Stimulated activated CD4-positive, alpha-beta T cell treated with anti-CD3 and anti-CD28 coated beads, Interleukin-15, amount 100 ng/mL, for 48 hours (primary cell): ENCODE data around the gene VSIG1.

Experiments used
- DNase-seq, 2 donors: peaks; one replicate each; pipeline ENCODE4 v3.0.0-alpha.2; 2020; ENCODE audit warnings: low read depth in 2 of 2

Gene VSIG1

DNA sequence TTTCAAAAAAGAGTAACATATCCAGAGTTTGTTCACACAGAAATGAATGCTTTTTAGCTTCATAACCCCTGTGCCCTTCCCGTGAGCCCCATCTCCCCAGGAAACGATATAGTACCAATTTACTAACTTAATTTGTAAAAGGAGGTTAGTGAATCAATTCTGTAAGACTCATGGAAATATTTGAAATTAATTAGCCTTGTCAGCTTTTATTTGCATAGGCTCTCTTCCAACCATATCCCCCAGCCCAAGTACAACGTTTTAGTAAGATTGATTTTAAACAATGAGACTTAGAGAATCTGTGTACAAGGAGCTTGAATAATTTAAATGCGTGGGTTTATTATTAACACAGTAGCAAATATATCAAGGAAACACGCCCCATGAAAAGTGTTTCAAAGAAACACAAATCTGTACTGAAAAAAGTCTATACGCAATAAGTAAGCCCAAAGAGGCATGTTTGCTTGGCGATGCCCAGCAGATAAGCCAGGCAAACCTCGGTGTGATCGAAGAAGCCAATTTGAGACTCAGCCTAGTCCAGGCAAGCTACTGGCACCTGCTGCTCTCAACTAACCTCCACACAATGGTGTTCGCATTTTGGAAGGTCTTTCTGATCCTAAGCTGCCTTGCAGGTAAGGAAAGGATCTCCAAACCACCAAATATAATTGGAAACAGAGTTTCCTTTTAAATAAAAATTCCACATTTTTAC, at the start of gene VSIG1:
Gene VSIG1, plus strand, starts transcription at position 512 of the 703 bp plus-strand sequence. Its CDS starts 66 bp downstream, at position 578.
- DNase-seq, result no peak

GRCh38 chrX:107996124-107996523, 48.7 kb upstream of the VSIG1 start:
- DNase-seq, result no peak

DNA sequence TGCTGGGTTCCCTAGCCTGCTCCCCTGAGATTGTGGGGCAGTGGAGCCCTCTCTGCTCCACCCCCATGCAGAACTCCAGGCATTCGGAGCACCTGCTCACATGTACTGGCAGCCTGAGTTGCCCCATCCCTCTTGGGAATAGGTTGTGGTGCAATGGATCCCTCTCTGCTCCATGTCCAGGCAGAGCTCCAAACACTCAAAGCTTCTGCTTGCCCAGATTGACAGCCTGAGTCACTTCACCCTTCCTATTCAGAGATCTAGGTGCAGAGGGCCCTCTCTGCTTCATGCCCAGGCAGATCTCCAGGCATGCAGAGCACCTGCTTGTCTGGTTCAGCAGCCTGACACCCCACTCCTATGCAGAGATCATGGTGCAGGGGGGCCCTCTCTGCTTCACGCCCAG, 44.1 kb upstream of the VSIG1 start:
- no peak for DNase-seq

DNA sequence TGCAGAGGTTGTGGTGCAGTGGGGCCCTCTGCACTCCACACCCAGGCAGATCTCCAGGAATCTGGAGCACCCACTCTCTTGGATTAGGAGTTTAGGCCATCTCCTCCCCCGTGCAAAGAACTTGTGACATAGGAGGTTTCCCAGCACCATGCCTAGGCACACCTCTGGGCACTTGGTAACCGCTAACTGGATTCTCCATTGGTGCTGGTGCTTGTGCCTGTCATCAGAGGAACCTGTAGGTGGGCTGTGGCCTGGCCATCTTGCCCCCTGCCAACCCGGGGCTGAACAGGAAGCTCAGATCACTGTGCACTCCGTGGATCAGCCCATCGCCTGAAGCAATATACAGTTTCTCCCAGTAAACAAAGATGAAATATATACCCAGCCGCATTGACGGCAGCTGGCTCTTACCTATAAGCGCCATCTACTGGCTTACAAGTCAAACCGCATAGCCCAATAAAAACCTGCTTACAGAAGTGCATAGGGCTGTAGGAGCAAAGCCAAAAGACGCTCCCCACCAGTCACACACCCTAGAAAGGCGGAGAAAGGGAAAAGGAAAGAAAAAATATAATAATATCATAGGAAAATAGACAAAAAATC, 43.5 kb upstream of the VSIG1 start:
- DNase-seq, result no peak

DNA sequence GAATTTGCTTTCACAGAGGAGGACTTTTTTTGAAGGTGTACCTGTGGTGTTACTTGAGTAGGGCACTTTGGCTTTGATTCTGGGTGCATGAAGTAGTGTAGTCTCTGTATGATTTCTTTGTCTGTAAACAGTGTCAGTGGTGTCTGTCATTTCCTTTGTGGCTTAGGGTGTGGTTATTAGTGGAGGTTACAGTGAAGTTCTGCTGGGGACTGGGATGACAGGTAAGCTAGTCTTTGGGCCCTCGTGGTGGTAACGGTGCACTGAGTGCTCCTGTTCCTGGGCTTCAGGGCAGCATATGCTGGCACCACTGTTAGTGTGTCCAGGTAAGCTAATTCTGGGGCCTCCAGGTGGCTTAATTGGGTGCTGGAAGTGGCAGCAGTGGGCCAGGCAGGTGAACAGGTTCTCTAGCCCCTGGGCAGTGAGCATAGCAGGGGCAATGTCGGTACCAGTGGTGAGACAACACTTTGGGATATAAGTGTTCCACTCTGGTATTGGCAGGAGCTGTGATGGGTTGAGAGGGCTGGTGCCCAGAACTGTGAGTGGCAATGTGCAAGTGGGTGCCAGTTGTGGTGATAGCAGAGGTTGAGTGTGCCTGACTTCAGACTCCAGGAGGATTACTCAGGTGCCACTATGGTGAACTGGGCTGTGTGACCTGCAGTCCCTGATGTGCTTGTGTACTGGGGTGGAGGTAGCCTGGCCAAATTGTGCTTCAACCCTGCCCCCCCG, 26.0 kb upstream of the VSIG1 start:
- DNase-seq, result no peak

GRCh38 chrX:108019382-108019875, 25.4 kb upstream of the VSIG1 start:
- DNase-seq, result no peak

- no peak for DNase-seq
These were observed 24.2 kb upstream of the VSIG1 start for GRCh38 chrX:108020631-108021030.

GRCh38 chrX:108022491-108023089, 22.3 kb upstream of the VSIG1 start:
- no peak for DNase-seq

- no peak for DNase-seq
These were observed 19.5 kb upstream of the VSIG1 start for GRCh38 chrX:108025376-108025775.

- DNase-seq, result no peak
These were observed 18.8 kb upstream of the VSIG1 start for GRCh38 chrX:108025954-108026600.

DNA sequence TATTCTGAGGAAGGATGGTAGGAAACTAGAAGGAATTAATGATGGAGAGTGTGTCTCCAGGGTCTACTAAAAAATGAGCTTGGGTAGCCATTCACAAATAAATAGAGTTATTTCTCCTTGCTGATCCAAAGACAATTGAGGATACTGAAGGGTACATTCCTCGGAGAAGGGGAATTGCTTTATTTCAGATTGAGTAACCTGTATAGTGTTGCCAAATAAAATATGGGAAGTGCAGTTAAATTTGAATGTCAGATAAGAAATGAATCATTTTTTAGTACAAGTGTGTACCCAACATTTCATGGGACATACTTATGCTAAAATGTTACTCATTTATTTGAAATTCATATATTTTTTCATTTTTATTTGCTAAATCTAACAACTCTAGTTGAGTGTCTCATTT, 16.0 kb upstream of the VSIG1 start:
- no peak for DNase-seq

- DNase-seq, result no peak
These were observed 14.7 kb upstream of the VSIG1 start for GRCh38 chrX:108029928-108030711.

DNA sequence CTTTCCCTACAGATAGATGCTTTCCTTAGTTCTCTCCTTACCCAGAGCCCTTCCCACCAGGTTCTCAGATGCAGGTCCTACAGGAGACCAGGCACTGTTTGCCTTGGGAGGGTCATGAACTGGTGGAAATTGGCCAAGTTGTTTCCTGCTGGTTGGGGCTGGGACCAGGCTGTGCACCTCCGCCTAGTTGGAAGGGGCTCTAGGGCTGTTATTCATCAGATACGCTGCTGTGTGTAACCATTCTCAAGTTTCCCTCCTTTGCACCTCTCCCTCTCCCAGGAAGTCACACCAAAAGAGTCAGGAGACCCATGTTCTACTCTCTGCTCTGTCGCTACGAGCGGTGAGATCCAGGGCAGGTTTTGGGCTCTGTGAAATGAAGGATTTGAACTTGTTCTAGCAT, 11.9 kb upstream of the VSIG1 start:
- no peak for DNase-seq

GRCh38 chrX:108033890-108034289, 11.0 kb upstream of the VSIG1 start:
- DNase-seq, result no peak

DNA sequence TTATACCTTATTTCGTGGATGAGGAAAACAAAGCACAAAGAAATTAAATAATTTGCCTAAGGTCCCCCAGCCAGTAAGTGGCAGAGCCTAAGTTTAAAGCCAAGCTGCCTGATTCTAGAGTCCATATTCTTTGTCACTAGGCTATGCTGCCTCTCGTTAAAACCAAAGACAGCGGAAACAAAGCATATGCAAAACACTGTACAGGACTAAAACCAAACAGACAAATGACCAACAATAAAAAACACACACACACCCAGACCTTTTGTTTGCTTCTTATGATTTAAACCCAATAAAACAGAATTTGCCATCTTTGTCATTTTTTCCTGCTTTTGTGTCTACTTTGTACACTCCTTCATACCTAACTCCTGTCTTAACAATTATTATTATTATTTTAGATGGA, 10.1 kb upstream of the VSIG1 start:
- no peak for DNase-seq

- DNase-seq, result no peak
These were observed 8.4 kb upstream of the VSIG1 start for GRCh38 chrX:108036298-108036973.

GRCh38 chrX:108049649-108050048, 4.8 kb downstream of the VSIG1 start:
- no peak for DNase-seq

DNA sequence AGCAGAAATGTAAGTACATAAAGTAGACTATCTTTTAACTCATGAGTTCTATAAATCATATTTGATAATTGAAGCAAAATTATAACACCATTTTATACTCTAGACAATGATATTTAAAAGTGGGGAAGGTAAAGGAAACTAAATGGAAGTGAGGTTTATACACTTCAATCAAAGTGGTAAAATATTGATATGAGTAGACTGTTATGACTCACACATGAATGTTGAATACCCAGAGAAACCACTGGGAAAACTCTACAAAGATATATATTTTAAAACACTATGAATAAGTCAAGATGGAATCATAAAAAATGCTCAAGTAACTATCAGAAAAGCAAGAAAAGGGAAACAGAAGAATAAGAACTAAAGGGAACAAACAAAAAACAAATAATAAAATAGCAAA, 8.4 kb downstream of the VSIG1 start:
- no peak for DNase-seq

GRCh38 chrX:108055546-108055945, 10.7 kb downstream of the VSIG1 start:
- DNase-seq, result no peak

- DNase-seq, result no peak
These were observed 14.9 kb downstream of the VSIG1 start for GRCh38 chrX:108059801-108060200.

- no peak for DNase-seq
These were observed 19.1 kb downstream of the VSIG1 start for GRCh38 chrX:108064001-108064400.
